ENCODE measurements around the gene STARD7. TPM values are rescaled to one million over a fixed set of nuclear protein-coding genes. Genes with fewer than 3 reads are reported as not detected.
"Not testable (repeated sequence)": the region's sequence is repeated elsewhere in the genome, so short reads cannot be mapped to it uniquely, and the experiment has no call there.

Gene STARD7
- total RNA-seq, 2 donors from 2014 or later = 202 to 225 TPM

DNA sequence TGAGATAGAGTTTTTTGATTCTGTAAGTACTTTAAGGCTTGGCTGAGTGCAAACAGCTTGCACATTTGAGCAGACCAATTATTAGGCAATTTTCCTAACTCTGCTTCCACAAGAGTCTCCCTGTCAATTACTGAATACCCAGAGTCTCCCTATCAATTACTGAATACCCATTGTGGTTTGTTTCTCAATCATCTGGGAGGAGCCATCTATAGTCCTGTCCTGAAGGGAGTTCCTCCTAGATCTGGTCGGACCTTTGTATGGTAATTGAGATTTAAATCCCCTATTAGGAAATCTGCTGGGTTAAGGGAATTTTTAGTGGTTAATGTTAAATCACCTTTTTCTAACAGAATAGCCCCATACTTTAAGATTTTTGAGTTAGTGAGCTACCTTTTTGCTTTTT lies 12.5 kb upstream of the STARD7 start:
- DNase-seq; H3K4me3 Mint-ChIP-seq; H3K9me3 Mint-ChIP-seq; ATAC-seq (replicated peaks in 1 of 2); H3K27me3 Mint-ChIP-seq (ENCODE audit: low read depth); H3K27ac Mint-ChIP-seq; H3K36me3 Mint-ChIP-seq (ENCODE audit: insufficient read depth in 2 of 2): not testable (repeated sequence)
- peaks cover 10% of the 10 kb centered on the region for H3K4me1 Mint-ChIP-seq (ENCODE audit: low read depth)

DNA sequence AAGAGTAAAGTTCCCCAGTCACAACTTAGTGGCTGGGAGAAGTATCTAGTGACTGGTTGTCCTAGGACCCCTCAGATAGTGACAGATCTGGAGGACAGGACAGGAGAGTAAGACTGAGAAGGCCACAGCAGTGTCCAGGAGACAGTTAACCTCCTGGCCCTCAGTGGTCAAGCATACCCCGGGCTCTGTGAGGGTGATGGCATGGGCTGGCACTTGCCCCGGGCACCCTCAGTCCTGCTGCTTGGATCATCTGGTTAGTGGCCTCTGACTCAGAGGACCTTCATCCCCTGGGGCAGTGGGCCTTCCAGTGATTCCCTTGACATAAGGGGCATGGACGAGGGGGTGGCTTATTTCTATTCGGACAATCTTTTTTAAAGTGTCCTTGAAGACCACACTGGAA lies 11.3 kb upstream of the STARD7 start:
- H3K4me1 Mint-ChIP-seq (ENCODE audit: low read depth); H3K27me3 Mint-ChIP-seq (ENCODE audit: low read depth); DNase-seq; H3K36me3 Mint-ChIP-seq (ENCODE audit: insufficient read depth in 2 of 2); ATAC-seq (replicated peaks in 1 of 2); H3K27ac Mint-ChIP-seq; H3K4me3 Mint-ChIP-seq; H3K9me3 Mint-ChIP-seq: not testable (repeated sequence)

DNA sequence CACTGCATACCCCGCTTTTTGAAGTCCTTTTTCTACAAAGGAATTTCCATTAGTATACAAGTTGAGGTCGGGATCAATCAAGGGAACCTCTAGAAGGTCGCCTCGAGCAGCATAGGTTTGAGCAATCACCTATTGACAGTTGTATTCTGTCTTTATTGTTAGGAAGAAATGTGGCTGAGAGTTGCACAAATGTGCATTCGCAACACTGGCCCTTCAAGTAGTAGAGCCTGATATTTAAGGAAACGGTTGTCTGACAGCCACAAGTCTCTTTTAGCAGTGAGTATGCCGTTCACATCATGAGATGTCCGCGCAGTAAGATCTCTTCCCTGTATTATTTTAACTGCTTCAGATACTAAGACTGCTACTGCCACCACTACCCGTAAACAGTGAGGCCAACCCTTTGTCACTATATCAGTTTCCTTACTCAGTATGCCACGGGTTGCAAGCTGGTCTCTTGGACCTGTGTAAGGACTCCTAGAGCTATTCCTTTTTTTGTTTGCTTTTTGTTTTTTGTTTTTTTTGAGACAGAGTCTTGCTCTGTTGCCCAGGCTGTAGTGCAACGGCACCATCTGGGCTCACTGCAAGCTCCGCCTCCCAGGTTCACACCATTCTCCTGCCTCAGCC lies 10.0 kb upstream of the STARD7 start:
- H3K4me1 Mint-ChIP-seq (ENCODE audit: low read depth) = no peaks in the 10 kb centered on the region
- DNase-seq (no peak), ATAC-seq (replicated peaks in 1 of 2) (no peak)
- no peak overlapping the region for H3K27ac Mint-ChIP-seq
- H3K36me3 Mint-ChIP-seq (ENCODE audit: insufficient read depth in 2 of 2) = no peaks in the 10 kb centered on the region
- no peaks in the 10 kb centered on the region for H3K9me3 Mint-ChIP-seq
- H3K4me3 Mint-ChIP-seq = no peak overlapping the region
- no peaks in the 10 kb centered on the region for H3K27me3 Mint-ChIP-seq (ENCODE audit: low read depth)

DNA sequence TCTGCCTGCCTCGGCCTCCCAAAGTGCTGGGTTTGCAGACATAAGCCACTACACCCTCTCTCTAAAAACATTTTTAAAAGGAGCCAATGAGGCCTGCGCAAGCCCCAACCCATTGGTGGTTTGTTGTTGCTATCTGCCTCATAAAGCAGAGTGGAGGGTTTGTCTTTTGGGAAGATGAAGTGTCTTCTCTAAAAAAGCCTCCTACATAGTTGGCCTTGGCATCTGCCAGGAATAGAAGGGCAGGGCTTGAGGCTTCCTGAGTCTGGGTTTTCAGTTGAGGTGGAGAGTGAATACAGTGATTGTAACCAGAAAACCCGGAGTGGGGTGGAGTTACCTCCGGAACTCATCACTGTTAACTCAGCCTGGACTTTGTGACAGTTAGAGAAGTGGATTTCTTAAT lies 5.9 kb upstream of the STARD7 start:
- DNase-seq (no peak), ATAC-seq (replicated peaks in 1 of 2) (no peak)
- peaks cover 10% of the 10 kb centered on the region for H3K4me1 Mint-ChIP-seq (ENCODE audit: low read depth)
- no peaks in the 10 kb centered on the region for H3K27me3 Mint-ChIP-seq (ENCODE audit: low read depth)
- H3K4me3 Mint-ChIP-seq = no peak overlapping the region
- H3K27ac Mint-ChIP-seq = no peak overlapping the region
- no peaks in the 10 kb centered on the region for H3K36me3 Mint-ChIP-seq (ENCODE audit: insufficient read depth in 2 of 2)
- no peaks in the 10 kb centered on the region for H3K9me3 Mint-ChIP-seq

DNA sequence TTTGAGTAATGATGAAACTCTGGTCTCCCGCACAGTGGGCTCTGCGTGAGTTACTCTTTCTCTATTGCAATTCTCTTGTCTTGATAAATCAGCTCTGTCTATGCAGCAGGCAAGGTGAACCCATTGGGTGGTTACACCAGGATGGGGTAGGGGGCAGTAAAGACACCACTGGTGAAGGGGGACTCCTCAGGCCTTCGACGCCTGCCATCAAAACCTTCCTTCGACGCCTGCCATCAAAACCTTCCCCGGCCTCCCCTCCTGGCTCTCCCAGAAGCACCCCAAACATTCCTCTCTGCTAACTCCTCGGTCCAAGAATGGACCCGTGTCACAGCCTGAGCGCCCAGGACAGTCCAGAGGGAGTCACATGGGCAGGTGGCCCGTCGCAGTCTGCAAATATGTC lies 4.8 kb upstream of the STARD7 start:
- Mint-ChIP-seq H3K4me3 (no peak overlapping the region), H3K36me3 (ENCODE audit: insufficient read depth in 2 of 2) (no peaks in the 10 kb centered on the region), H3K4me1 (ENCODE audit: low read depth) (peaks cover 18% of the 10 kb centered on the region), H3K27ac (no peak overlapping the region), H3K9me3 (no peaks in the 10 kb centered on the region), H3K27me3 (ENCODE audit: low read depth) (no peaks in the 10 kb centered on the region)
- DNase-seq (no peak), ATAC-seq (replicated peaks in 1 of 2) (no peak)

DNA sequence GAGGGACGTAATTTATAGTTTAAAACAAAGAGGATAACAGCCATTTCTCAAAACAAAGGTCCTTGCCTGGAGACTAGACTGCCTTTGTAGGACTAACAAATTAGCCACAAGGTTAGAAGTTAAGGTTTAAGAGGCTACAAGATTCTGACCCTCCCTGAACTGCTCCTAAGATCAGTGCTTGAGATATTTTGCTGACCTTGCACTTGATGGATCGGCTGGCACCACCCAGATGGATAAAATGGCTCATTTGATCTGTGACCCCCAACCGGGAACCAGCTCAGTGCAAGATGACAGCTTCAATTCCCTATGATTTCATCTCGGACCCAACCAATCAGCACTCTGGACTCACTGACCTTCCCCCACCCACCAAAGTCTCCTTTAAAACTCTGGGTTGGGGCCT lies 3.7 kb upstream of the STARD7 start:
- ATAC-seq (replicated peaks in 1 of 2) = no peak
- Mint-ChIP-seq H3K4me3 (no peak overlapping the region), H3K9me3 (no peaks in the 10 kb centered on the region), H3K36me3 (ENCODE audit: insufficient read depth in 2 of 2) (peaks cover 2% of the 10 kb centered on the region in 2 donors), H3K27me3 (ENCODE audit: low read depth) (no peaks in the 10 kb centered on the region), H3K4me1 (ENCODE audit: low read depth) (peaks cover 18% of the 10 kb centered on the region), H3K27ac (no peak overlapping the region)
- DNase-seq = no peak

DNA sequence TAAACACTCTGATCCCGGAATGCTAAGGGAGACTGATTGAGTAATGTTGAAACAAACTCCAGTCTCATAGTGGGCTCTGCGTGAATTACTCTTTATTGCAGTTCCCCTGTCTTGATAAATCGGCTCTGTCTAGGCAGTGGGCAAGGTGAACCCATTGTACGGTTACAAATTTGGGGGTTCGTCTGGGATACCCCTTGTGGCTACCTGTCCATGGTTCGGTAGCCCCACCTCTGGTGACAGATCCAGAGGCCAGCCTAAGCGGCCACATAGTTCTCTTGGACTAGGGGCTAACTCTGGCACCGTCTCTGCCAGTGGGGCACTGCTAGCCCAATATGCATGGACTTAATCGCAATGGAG lies 1.1 kb upstream of the STARD7 start:
- peak overlapping the region; percentile 94 to 96 for H3K4me3 Mint-ChIP-seq

DNA sequence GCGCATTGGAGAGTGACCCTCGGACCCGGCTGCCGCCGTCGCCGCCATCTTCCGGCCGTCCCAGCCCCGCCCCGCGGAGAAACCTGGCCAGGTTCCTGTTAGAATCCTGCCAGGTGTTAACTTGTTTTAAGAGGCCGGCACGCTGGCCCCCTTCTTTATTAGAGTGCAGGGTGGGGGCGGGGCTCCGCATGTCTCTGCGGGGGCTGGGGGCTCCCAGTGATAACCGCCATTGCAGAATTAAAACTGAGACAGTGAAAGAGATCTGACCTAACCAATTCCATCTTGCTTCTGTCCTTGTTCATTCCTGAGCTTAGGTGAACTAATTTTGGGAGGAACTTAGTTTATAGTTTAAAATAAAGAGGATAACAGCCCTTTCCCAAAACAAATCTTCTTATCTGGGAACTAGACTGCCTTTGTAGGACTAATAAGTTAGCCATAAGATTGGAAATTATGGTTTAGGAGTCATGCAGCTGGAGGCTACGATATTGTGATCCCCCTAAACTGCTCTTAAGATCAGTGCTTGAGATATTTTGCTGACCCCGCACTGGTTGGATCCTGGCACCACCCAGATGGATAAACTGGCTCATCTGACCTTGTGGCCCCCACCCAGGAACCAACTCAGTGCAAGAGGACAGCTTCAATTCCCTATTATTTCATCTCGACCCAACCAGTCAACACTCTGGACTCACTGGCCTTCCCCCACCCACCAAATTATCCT lies 543 bp upstream of the STARD7 start:
- H3K27me3 Mint-ChIP-seq (ENCODE audit: low read depth) = no peaks in the 10 kb centered on the region
- H3K9me3 Mint-ChIP-seq = no peaks in the 10 kb centered on the region
- peaks cover 47% of the 10 kb centered on the region for H3K4me1 Mint-ChIP-seq (ENCODE audit: low read depth)
- ATAC-seq (replicated peaks in 1 of 2) = no peak
- DNase-seq = no peak
- peak overlapping the region; percentile 87 for H3K27ac Mint-ChIP-seq
- peak overlapping the region; percentile 94 to 96 for H3K4me3 Mint-ChIP-seq
- peaks cover 6 to 16% of the 10 kb centered on the region in 2 donors for H3K36me3 Mint-ChIP-seq (ENCODE audit: insufficient read depth in 2 of 2)

More for the DNA sequence above, 1.1 kb upstream of the STARD7 start:
- Mint-ChIP-seq H3K4me1 (ENCODE audit: low read depth) (peaks cover 42% of the 10 kb centered on the region), H3K27ac (peak overlapping the region; percentile 54), H3K9me3 (no peaks in the 10 kb centered on the region), H3K36me3 (ENCODE audit: insufficient read depth in 2 of 2) (peaks cover 6 to 14% of the 10 kb centered on the region in 2 donors), H3K27me3 (ENCODE audit: low read depth) (no peaks in the 10 kb centered on the region)
- ATAC-seq (replicated peaks in 1 of 2) = no peak
- DNase-seq = no peak

DNA sequence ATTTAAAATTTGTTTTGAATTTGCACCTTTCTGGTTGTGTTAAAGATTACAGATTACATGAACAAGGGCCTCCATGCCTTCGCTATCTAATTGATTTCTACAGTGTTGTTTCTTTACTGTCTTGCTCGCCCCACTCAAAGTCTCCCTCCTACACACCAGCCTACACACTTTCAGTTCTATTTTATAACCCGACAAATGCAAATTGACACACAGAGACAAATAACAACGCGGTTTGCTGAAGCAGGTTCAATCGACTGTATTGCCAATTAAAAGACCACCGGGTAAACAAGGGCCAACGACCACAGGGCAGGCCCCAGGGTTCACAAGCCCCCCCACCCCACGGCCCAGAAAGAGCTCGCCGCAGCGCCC lies 869 bp downstream of the STARD7 start:
- H3K4me1 Mint-ChIP-seq (ENCODE audit: low read depth) = peaks cover 61% of the 10 kb centered on the region
- no peaks in the 10 kb centered on the region for H3K9me3 Mint-ChIP-seq
- peak; percentile 8 to 10 for DNase-seq
- no peaks in the 10 kb centered on the region for H3K27me3 Mint-ChIP-seq (ENCODE audit: low read depth)
- ATAC-seq (replicated peaks in 1 of 2) = no peak
- peak overlapping the region; percentile 92 for H3K27ac Mint-ChIP-seq
- peak overlapping the region; percentile 94 to 96 for H3K4me3 Mint-ChIP-seq
- H3K36me3 Mint-ChIP-seq (ENCODE audit: insufficient read depth in 2 of 2) = peaks cover 8 to 20% of the 10 kb centered on the region in 2 donors

DNA sequence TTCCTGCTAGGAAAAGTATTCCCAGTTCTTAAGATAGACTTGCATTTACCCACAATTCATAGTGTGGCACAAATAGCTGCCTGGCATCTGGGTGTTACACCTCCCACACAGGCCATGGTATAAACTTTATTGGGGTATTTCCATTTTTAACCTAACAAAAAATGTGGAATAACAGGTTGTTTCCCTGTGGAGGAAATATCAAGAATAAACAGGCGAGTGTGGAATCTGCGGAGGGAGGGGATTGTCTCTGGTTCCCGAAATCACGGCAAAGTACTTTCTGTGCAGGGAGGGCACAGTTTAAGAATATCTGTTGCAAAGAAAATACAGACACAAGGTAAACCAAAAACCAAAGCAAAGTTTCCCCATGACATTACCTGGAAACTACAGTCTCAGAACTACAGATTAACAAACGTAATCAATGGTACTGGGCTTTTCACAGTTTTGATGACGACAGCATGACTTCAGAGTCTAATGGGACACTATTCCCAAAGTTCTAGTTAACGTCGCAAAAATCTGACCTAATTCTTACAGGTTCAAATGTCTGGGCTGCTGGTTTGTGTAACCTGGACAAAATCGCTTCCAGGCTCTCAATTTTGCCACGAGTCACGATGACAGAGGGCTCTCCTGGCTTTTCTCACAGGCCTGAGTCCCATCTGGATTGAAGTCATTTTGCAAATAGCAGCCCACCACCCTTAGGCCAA lies 1.4 kb downstream of the STARD7 start:
- H3K4me1 Mint-ChIP-seq (ENCODE audit: low read depth) = peaks cover 67% of the 10 kb centered on the region
- peak in 1 of 2 donors; percentile 7 for DNase-seq
- no peaks in the 10 kb centered on the region for H3K27me3 Mint-ChIP-seq (ENCODE audit: low read depth)

DNA sequence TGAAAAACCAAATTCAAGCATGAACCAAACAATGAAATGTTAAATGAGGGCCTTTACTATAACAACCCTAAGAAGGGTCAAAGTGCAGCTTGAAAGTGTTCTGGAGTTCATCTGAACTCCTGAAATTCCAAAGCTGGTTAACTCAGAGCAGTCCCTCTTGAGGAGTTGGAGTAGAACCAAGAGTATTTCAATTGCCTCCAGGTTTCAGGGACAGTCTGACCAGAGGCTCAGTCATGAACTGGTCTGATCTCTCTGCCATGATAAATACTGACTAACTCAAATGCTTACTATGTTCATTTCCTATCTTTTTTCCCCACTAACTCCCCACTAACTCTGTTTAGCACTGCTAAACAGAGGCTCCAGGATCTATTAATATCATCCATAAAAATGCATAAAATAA lies 2.7 kb downstream of the STARD7 start:
- Mint-ChIP-seq H3K9me3 (no peaks in the 10 kb centered on the region), H3K36me3 (ENCODE audit: insufficient read depth in 2 of 2) (peaks cover 8 to 22% of the 10 kb centered on the region in 2 donors), H3K4me1 (ENCODE audit: low read depth) (peaks cover 79% of the 10 kb centered on the region), H3K27me3 (ENCODE audit: low read depth) (no peaks in the 10 kb centered on the region), H3K4me3 (peak overlapping the region; percentile 94 to 95), H3K27ac (peak overlapping the region; percentile 96)
- DNase-seq = no peak
- ATAC-seq (replicated peaks in 1 of 2) = no peak

More for the DNA sequence above, 1.4 kb downstream of the STARD7 start:
- Mint-ChIP-seq H3K9me3 (no peaks in the 10 kb centered on the region), H3K36me3 (ENCODE audit: insufficient read depth in 2 of 2) (peaks cover 8 to 21% of the 10 kb centered on the region in 2 donors), H3K4me3 (peak overlapping the region; percentile 94 to 96), H3K27ac (peak overlapping the region; percentile 92)
- no peak for ATAC-seq (replicated peaks in 1 of 2)

DNA sequence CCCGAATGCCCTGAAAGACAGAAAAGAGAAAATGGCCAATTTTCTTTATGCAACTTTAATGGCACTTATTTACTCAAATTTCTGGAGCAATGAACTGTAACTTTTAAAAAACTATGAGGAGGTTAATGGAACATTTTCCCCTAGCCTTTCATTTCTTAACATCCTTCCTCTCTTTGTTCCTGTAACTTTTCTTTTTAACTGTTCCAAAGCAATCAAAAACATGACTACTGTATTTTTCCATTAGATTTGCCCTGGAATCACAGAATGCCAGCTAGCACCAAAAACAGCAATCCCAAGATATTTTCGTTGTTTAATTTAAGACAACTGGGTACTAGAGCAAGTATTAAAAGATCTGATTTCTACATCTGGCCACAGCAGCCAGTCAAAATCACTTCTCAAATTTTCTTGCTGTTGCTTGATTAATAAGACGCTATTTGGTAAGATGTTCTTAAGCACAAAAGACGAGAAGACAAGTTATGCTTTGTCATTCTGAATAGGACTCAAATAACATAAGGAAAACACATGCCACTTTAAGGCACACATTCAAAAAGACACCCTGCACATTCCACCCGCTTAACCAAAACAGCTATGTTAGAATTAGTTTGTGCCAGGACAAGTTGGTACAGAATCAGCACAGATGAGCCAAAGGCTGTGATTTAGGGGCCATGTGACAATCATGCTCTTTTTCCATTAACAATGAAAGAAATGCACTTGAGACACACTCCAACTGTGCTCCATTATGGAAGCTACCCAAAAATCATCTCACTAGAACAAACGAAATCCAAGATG lies 3.6 kb downstream of the STARD7 start:
- DNase-seq (no peak), ATAC-seq (replicated peaks in 1 of 2) (no peak)
- peak overlapping the region; percentile 94 to 95 for H3K4me3 Mint-ChIP-seq
- H3K27ac Mint-ChIP-seq = peak overlapping the region; percentile 96
- peaks cover 82% of the 10 kb centered on the region for H3K4me1 Mint-ChIP-seq (ENCODE audit: low read depth)
- H3K36me3 Mint-ChIP-seq (ENCODE audit: insufficient read depth in 2 of 2) = peaks cover 8 to 24% of the 10 kb centered on the region in 2 donors
- no peaks in the 10 kb centered on the region for H3K9me3 Mint-ChIP-seq
- H3K27me3 Mint-ChIP-seq (ENCODE audit: low read depth) = no peaks in the 10 kb centered on the region

All from activated T-cell treated with anti-CD3 and anti-CD28 coated beads, Interleukin-2, amount 50 U/mL, for 72 hours (primary cell).